ENCODE results near the gene ADAMTS16. TPM values are rescaled to one million over a fixed set of nuclear protein-coding genes. Genes with fewer than 3 reads are reported as not detected.
"Not testable (repeated sequence)": the region's sequence is repeated elsewhere in the genome, so short reads cannot be mapped to it uniquely, and the experiment has no call there.

ADAMTS16 gene
- 0.19 TPM for polyA plus RNA-seq (2013, experiment 1 of 2; ENCODE audit: insufficient read length)
- 0.49 TPM for polyA plus RNA-seq (2013, experiment 2 of 2; ENCODE audit: insufficient read length)

DNA sequence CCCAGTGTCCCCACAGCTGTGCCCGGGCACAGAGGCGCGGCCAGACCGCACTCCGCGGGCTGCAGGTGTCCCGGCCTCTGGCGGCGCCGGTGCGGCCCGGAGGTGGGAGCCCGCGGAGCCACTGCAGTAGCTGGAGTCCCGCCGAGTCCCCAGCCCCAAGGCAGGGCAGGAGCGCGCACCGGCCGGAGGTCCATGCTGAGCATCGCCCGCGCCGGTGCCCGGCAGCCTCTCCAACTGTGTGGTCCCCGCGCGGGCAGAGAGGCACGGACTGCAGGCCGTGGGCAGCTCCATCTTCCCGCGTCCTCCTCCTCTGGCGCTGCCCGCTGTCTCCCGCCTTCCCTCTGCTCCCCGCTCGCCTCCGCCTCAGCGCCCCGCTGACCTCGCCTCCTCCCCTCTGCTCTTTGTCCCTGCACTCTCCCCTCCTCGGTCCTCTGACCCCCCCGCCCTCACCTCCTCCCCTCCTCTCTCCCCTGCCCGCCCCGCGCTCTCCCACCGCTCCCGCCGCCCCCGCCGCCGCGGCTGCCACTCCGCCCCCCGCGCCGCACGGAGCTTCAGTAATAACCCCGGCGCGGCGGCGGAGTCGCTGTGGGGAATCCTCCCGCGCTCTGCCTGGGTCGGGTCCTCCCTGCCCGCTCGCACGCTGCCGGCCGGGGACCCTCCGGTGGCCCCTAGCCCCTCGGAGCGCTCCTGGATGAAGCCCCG lies at the start of gene ADAMTS16:
Gene ADAMTS16, plus strand, starts transcription at position 554 of the 702 bp plus-strand sequence. Its CDS starts 138 bp downstream, at position 692.
- DNase-seq = no peak

DNA sequence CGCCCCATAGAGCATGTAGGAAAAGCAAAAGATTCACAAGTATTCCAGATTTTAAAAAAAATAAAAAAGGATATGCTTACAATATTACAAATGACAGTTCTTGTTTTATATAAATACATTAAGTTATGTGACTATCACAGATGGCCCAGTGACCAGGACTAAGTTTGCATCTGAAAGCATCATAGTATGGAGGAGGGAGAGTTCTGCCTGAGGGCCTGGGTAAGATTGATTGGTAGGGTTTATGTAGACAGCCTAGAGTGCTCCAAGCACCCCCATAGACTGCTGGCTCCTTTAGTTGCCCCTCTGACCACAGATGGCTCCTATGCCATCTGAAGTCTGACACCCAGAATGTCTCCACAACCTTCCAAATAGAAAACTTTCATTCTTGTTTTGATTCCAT lies 48.0 kb upstream of the ADAMTS16 start:
- DNase-seq = no peak

GRCh38 chr5:5100635-5101034 lies 39.5 kb upstream of the ADAMTS16 start:
- no peak for DNase-seq

- no peak for DNase-seq
These were observed 38.5 kb upstream of the ADAMTS16 start for GRCh38 chr5:5101676-5102075.

DNA sequence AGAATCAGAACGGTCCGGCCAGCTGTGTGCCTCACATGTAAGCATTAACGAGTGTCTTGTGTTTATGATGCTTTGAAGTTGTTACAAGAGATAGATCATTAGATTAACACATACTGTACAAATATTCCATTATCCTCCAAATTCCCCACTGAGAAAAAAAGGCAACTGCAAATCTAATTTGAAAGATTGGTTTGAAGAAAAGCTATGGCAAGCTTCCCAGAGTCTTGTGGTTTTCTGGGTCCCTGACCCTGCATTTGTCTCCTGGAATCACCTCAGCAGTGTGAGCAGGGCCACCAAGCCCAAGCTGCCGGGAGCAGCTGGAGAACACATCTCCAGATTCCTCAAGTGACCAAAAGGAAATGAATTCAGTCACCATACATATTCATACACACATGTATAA lies 36.9 kb upstream of the ADAMTS16 start:
- DNase-seq = no peak

GRCh38 chr5:5104550-5104949 lies 35.6 kb upstream of the ADAMTS16 start:
- no peak for DNase-seq

GRCh38 chr5:5105531-5105930 lies 34.6 kb upstream of the ADAMTS16 start:
- DNase-seq = no peak

DNA sequence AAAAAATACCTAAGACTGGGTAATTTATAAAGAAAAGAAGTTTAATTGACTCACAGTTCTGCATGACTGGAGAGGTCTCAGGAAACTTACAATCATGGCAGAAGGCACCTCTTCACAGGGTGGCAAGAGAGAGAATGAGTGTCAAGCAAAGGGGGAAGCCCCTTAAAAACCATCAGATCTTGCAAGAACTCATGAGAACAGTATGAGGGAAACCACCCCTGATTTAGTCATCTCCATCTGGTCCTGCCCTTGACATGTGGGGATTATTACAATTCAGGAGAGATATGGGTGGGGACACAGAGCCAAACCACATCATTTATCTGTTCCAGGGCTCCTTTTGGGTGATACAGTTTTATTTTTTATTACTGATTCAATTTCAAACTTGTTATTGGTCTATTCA lies 23.2 kb upstream of the ADAMTS16 start:
- no peak for DNase-seq

- DNase-seq = no peak
These were observed 17.4 kb upstream of the ADAMTS16 start for GRCh38 chr5:5122776-5123175.

DNA sequence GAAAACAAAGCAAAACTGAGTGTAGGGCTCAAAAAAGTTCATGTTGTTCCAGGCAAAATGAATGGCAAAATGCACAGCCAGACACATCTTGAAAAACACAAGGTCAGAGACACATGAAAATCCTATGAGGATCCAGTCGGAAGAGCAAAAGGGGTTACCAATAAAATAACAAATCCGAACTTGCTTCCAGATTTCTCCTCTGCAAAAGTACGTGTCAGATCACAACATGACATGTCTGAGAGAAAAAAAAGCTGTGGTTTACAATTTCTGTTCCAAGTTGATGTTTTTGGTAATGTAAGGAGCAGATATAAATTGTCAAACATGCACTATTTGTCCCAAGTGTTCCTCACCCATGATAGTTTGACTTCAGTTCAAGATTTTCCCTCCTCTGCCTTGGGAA lies 15.9 kb upstream of the ADAMTS16 start:
- DNase-seq = no peak

GRCh38 chr5:5126444-5126843 lies 13.7 kb upstream of the ADAMTS16 start:
- no peak for DNase-seq

DNA sequence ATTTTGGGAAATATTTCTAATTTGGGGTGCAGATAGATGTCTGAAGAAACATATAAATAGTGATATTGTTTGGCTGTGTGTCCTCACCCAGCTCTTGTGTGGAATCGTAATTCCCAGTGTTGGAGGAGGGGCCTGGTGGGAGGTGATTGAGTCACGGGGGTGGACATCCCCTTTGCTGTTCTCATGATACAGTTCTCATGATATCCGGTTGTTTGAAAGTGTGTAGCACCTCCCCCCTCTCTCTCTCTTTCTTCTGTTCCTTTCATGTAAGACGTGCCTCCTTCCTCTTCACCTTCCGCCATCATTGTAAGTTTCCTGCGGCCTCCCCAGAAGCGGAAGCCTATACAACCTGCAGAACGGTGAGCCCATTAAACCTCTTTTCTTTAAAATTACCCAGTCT lies 11.4 kb upstream of the ADAMTS16 start:
- no peak for DNase-seq

- no peak for DNase-seq
These were observed 7.9 kb upstream of the ADAMTS16 start for GRCh38 chr5:5132234-5132633.

DNA sequence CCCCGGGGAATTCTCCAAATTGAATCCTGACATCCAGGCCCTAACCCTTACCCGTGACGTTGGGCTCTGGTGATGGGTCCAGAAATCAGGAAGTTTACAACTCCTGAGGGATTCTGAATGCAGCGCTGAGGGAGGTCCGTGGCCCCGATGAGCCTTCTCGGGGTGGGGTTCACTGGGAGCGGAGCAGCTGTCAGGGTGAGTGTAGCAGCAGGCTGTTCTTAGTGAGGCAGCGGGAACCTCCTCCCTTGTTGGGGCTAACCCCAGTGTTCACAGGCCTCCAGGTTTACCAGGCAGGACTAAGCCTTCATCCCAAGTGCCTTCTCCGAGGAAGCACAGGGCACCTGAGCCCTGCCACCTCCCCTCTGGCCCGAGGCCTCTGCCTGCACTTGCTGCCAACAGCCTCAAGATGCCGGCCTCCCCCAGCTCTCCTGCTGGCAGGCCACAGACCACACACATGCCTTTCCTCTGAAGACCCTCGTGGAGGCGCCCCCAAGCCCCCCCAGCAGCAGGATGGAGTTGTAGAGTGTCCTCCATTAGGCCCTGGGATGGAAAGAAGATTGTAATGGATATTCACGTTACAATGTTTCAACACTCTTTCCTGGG lies 7.3 kb upstream of the ADAMTS16 start:
- no peak for DNase-seq

GRCh38 chr5:5134107-5134506 lies 6.0 kb upstream of the ADAMTS16 start:
- no peak for DNase-seq

GRCh38 chr5:5135957-5136676 lies 4.0 kb upstream of the ADAMTS16 start:
- no peak for DNase-seq

GRCh38 chr5:5137851-5138250 lies 2.3 kb upstream of the ADAMTS16 start:
- DNase-seq = not testable (repeated sequence)

- DNase-seq = no peak
These were observed 774 bp upstream of the ADAMTS16 start for GRCh38 chr5:5139336-5139776.

DNA sequence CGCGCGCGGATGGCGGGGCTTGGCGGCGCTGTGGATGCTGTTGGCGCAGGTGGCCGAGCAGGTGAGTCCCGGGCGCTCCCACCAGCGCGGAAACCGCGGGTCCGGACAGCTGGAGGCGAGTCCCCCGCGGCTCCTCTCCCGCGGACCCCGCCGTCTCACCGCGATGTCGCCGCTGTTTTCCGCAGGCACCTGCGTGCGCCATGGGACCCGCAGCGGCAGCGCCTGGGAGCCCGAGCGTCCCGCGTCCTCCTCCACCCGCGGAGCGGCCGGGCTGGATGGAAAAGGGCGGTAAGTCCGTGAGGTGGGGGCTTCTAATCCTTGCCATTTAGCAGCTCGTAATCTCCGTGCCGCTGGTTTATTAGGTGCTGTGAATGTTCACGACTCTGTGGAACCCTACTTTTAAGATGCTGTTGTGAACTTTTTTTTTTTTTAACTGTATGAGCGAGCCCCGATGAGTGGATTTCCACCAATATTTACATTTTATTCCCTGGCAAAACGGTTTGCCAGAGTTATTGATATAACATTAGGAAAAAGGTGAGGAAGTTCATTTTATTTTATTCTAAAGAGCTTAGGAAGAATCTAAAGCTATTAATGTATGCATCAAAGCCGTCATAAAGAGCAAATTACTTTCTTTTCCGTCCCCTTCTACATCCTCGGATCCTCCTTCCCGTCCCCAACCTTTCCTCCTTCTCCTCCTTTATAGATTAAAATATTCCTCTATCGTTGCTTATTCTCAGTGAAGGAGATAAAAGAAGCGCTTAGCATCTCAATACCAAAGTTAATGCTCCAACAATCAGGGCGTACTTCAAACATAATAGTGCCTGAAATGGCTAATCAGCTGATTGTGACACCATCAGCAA lies 579 bp downstream of the ADAMTS16 start:
- no peak for DNase-seq

DNA sequence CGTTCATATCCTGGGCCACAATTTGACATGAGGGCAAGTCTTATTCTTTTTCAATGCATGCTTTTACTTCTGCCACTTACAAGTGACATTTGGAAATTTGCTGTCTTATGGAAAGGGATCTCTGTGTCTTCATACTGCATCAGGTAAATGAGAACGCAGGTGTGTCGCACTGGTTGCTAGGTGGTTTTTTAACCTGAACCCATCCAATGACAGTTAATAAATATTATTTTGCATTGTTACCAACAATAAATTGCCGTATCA lies 1.1 kb downstream of the ADAMTS16 start:
- DNase-seq = no peak

DNA sequence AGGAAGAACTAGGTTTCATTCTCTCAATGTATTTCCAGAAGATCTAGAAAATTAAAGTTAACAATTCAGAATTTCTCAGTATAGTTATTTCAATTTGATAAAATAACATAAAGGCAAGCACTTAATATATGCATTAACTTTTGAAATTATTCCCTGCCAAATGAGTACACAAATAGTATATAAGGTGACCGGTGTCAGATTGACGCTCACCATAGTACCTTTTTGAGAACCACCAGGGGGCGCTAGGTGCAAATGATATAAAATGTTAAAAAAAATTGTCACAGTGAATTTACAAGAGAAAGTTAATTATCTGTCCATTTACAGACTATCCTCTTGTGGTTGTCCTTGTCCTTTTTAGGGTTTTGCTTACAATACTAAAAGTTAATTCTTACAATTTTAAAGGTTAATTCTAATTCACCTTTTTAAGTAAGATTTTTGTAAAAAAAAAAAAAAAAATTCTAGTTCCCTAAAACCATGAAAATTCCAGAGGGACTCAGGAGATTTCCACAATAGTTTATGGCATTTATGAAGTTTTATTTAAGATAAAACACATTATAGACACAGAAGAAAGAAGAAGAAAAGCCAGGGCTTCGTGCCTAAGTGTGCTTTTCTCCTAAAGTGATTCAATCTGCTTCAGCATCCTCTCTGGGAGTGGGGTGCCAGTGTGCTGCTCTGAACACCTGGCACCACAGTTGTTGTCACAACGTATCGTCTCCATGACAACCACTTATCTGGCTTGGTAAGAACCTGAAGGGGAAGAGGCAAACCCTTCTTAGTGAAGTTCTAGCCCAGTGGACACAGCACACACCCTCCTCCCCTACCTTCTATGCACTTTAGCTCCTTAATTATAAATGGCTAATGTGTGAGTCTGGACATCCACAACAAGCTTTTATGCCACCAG lies 1.7 kb downstream of the ADAMTS16 start:
- peak; percentile 66 for DNase-seq

GRCh38 chr5:5144441-5144840 lies 4.3 kb downstream of the ADAMTS16 start:
- DNase-seq = no peak
